ENCODE data around the gene NECAB2.

DNA sequence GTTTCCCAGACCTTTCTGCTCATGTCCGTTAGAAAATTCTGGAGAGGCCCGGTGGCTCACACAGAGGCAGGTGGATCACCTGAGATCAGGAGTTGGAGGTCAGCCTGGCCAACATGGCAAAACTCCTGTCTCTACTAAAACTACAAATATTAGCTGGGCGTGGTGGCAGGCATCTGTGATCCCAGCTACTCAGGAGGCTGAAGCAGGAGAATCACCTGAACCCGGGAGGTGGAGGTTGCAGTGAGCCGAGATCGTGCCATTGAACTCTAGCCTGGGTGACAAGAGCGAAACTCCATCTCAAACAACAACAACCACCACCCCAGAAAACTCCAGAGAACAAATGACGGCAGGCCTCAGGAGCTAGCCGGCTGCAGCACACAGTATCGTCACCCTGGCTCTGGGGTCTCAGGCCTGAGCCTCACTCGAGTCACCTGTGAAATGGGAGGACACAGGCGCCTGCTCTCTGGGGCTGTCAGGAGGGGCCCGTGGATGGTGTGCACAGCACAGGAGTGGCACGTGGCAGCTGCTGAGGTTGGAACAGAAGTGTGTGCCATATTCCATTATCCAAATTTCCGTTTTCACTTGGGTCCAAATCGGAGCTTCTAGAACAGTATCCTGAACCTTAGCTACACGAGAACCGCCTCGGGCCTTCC, 77.9 kb downstream of the NECAB2 start:
- TF ChIP-seq, protein P1, sequence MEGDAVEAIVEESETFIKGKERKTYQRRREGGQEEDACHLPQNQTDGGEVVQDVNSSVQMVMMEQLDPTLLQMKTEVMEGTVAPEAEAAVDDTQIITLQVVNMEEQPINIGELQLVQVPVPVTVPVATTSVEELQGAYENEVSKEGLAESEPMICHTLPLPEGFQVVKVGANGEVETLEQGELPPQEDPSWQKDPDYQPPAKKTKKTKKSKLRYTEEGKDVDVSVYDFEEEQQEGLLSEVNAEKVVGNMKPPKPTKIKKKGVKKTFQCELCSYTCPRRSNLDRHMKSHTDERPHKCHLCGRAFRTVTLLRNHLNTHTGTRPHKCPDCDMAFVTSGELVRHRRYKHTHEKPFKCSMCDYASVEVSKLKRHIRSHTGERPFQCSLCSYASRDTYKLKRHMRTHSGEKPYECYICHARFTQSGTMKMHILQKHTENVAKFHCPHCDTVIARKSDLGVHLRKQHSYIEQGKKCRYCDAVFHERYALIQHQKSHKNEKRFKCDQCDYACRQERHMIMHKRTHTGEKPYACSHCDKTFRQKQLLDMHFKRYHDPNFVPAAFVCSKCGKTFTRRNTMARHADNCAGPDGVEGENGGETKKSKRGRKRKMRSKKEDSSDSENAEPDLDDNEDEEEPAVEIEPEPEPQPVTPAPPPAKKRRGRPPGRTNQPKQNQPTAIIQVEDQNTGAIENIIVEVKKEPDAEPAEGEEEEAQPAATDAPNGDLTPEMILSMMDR (IDR thresholded peaks at IDR 0.05) = no peak
- TF ChIP-seq, protein P2, sequence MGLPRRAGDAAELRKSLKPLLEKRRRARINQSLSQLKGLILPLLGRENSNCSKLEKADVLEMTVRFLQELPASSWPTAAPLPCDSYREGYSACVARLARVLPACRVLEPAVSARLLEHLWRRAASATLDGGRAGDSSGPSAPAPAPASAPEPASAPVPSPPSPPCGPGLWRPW (IDR thresholded peaks at IDR 0.05) = no peak
- no peak for TF ChIP-seq PHF8 (IDR thresholded peaks at IDR 0.05; ENCODE audit: borderline replicate concordance, low read depth)
- no peak for TF ChIP-seq RFX5 (IDR thresholded peaks at IDR 0.05)
- TF ChIP-seq, protein P3, sequence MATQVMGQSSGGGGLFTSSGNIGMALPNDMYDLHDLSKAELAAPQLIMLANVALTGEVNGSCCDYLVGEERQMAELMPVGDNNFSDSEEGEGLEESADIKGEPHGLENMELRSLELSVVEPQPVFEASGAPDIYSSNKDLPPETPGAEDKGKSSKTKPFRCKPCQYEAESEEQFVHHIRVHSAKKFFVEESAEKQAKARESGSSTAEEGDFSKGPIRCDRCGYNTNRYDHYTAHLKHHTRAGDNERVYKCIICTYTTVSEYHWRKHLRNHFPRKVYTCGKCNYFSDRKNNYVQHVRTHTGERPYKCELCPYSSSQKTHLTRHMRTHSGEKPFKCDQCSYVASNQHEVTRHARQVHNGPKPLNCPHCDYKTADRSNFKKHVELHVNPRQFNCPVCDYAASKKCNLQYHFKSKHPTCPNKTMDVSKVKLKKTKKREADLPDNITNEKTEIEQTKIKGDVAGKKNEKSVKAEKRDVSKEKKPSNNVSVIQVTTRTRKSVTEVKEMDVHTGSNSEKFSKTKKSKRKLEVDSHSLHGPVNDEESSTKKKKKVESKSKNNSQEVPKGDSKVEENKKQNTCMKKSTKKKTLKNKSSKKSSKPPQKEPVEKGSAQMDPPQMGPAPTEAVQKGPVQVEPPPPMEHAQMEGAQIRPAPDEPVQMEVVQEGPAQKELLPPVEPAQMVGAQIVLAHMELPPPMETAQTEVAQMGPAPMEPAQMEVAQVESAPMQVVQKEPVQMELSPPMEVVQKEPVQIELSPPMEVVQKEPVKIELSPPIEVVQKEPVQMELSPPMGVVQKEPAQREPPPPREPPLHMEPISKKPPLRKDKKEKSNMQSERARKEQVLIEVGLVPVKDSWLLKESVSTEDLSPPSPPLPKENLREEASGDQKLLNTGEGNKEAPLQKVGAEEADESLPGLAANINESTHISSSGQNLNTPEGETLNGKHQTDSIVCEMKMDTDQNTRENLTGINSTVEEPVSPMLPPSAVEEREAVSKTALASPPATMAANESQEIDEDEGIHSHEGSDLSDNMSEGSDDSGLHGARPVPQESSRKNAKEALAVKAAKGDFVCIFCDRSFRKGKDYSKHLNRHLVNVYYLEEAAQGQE (IDR thresholded peaks at IDR 0.05) = no peak
- TF ChIP-seq, protein P4, sequence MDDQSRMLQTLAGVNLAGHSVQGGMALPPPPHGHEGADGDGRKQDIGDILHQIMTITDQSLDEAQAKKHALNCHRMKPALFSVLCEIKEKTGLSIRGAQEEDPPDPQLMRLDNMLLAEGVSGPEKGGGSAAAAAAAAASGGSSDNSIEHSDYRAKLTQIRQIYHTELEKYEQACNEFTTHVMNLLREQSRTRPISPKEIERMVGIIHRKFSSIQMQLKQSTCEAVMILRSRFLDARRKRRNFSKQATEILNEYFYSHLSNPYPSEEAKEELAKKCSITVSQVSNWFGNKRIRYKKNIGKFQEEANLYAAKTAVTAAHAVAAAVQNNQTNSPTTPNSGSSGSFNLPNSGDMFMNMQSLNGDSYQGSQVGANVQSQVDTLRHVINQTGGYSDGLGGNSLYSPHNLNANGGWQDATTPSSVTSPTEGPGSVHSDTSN (IDR thresholded peaks at IDR 0.05) = no peak
- TF ChIP-seq ESRRA (IDR thresholded peaks at IDR 0.05; ENCODE audit: borderline replicate concordance, low read length) = no peak
- TF ChIP-seq ZNF302 (CRISPR knock-in tag; IDR thresholded peaks at IDR 0.05) = no peak
- no peak for TF ChIP-seq EP300 (IDR thresholded peaks at IDR 0.05)
- no peak for TF ChIP-seq POLR2A (IDR thresholded peaks at IDR 0.05; ENCODE audit: low read length)
- TF ChIP-seq RAD21 (conservative IDR thresholded peaks at IDR 0.05 in 1 of 2, IDR thresholded peaks at IDR 0.05 in 1 of 2) = no peak
- TF ChIP-seq, protein P5, sequence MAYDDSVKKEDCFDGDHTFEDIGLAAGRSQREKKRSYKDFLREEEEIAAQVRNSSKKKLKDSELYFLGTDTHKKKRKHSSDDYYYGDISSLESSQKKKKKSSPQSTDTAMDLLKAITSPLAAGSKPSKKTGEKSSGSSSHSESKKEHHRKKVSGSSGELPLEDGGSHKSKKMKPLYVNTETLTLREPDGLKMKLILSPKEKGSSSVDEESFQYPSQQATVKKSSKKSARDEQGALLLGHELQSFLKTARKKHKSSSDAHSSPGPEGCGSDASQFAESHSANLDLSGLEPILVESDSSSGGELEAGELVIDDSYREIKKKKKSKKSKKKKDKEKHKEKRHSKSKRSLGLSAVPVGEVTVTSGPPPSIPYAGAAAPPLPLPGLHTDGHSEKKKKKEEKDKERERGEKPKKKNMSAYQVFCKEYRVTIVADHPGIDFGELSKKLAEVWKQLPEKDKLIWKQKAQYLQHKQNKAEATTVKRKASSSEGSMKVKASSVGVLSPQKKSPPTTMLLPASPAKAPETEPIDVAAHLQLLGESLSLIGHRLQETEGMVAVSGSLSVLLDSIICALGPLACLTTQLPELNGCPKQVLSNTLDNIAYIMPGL (CRISPR knock-in tag; IDR thresholded peaks at IDR 0.05; ENCODE audit: borderline replicate concordance) = no peak

Data from A549 (cell line).